WTC11 (cell line): ENCODE data around the gene DGCR8. TPM values are rescaled to one million over a fixed set of nuclear protein-coding genes. Genes with fewer than 3 reads are reported as not detected.

Source experiments
- ATAC-seq: fragments of 200-7000 bp; cut with Tn5 transposase; 2 replicates; pipeline ENCODE4 v1.10.0; 2021; ENCODE audit warnings: mild to moderate bottlenecking, moderate library complexity
- CTCF ChIA-PET: fragments of 300-600 bp; sonication (Branson Sonifier 250); formaldehyde crosslinking; loops from one replicate; lab custom pipeline; 2021; ENCODE audit warnings: antibody characterized with exemption; lab: Charles Lee
- POLR2A ChIA-PET: fragments of 350-600 bp; sonication (Branson Sonifier 250); formaldehyde crosslinking; loops from one replicate; lab custom pipeline; 2021; ENCODE audit warnings: antibody characterized with exemption; lab: Charles Lee
- DNase-seq: peaks from one replicate; pipeline ENCODE4 v3.0.0; 2021; ENCODE audit warnings: low spot score
- H3K27ac Mint-ChIP-seq: 2 replicates; pipeline ENCODE4 v1.8.0; 2021; ENCODE audit warnings: mixed read lengths
- H3K27me3 Mint-ChIP-seq: 2 replicates; pipeline ENCODE4 v1.8.0; 2021; ENCODE audit warnings: low read depth, mild to moderate bottlenecking, moderate library complexity, mixed read lengths
- H3K36me3 Mint-ChIP-seq: 2 replicates; pipeline ENCODE4 v1.8.0; 2021; ENCODE audit warnings: mixed read lengths
- H3K4me1 Mint-ChIP-seq: 2 replicates; pipeline ENCODE4 v1.8.0; 2022; ENCODE audit warnings: mixed read lengths
- H3K4me3 Mint-ChIP-seq: 2 replicates; pipeline ENCODE4 v1.8.0; 2021; ENCODE audit warnings: mild to moderate bottlenecking, moderate library complexity, mixed read lengths
- H3K9me3 Mint-ChIP-seq: 2 replicates; pipeline ENCODE4 v1.8.0; 2021; ENCODE audit warnings: mixed read lengths
- ATF3 ChIP-seq: sonication (generic); formaldehyde crosslinking; conservative IDR thresholded peaks from 2 replicates; pipeline ENCODE4 v1.8.1; 2022; ENCODE audit warnings: mild to moderate bottlenecking, missing genetic modification reagents
- CBFB ChIP-seq: sonication (generic); formaldehyde crosslinking; IDR thresholded peaks from 2 replicates; pipeline ENCODE4 v1.8.1; 2022; ENCODE audit warnings: mild to moderate bottlenecking, low read depth, missing genetic modification reagents
- CDX4 ChIP-seq: fragments of 250-450 bp; sonication (Bioruptor Pico); IDR thresholded peaks from 2 replicates; pipeline ENCODE4 v1.9.0; 2021; ENCODE audit warnings: moderate library complexity, mild to moderate bottlenecking, inconsistent platforms, borderline replicate concordance
- E2F1 ChIP-seq: sonication (generic); formaldehyde crosslinking; IDR thresholded peaks from 2 replicates; pipeline ENCODE4 v1.8.0; 2022; ENCODE audit warnings: mild to moderate bottlenecking, missing genetic modification reagents
- FOXJ3 ChIP-seq: sonication (generic); formaldehyde crosslinking; IDR thresholded peaks from 2 replicates; pipeline ENCODE4 v1.9.0; 2021; ENCODE audit warnings: missing genetic modification reagents, mild to moderate bottlenecking, borderline replicate concordance
- HMGXB4 ChIP-seq: sonication (generic); formaldehyde crosslinking; IDR thresholded peaks from 2 replicates; pipeline ENCODE4 v1.8.1; 2023; ENCODE audit warnings: mild to moderate bottlenecking, moderate library complexity, missing genetic modification reagents
- JAZF1 ChIP-seq: fragments of 250-450 bp; sonication (Bioruptor Pico); IDR thresholded peaks from 2 replicates; pipeline ENCODE4 v1.9.0; 2021; ENCODE audit warnings: moderate library complexity, mild to moderate bottlenecking, inconsistent platforms
- NFATC4 ChIP-seq: fragments of 250-450 bp; sonication (Bioruptor Pico); IDR thresholded peaks from 2 replicates; pipeline ENCODE4 v1.9.0; 2021; ENCODE audit warnings: mild to moderate bottlenecking
- PREB ChIP-seq: sonication (generic); formaldehyde crosslinking; IDR thresholded peaks from 2 replicates; pipeline ENCODE4 v1.8.1; 2022; ENCODE audit warnings: mild to moderate bottlenecking, missing genetic modification reagents, moderate library complexity, borderline replicate concordance
- SMAD3 ChIP-seq: sonication (generic); formaldehyde crosslinking; IDR thresholded peaks from 2 replicates; pipeline ENCODE4 v1.8.0; 2022; ENCODE audit warnings: missing genetic modification reagents, mild to moderate bottlenecking, borderline replicate concordance
- TEAD1 ChIP-seq: sonication (generic); formaldehyde crosslinking; IDR thresholded peaks from 2 replicates; pipeline ENCODE4 v1.8.0; 2022; ENCODE audit warnings: mild to moderate bottlenecking, missing genetic modification reagents
- USF1 ChIP-seq: sonication (generic); formaldehyde crosslinking; IDR thresholded peaks from 2 replicates; pipeline ENCODE4 v1.8.0; 2022; ENCODE audit warnings: mild to moderate bottlenecking, missing genetic modification reagents
- ZNF425 ChIP-seq: fragments of 250-450 bp; sonication (Bioruptor Pico); conservative IDR thresholded peaks from 2 replicates; pipeline ENCODE4 v1.9.0; 2021; ENCODE audit warnings: mild to moderate bottlenecking
- ZNF512 ChIP-seq: sonication (generic); formaldehyde crosslinking; IDR thresholded peaks from 2 replicates; pipeline ENCODE4 v1.8.1; 2022; ENCODE audit warnings: missing genetic modification reagents, borderline replicate concordance
- total RNA-seq: library from RNA; stranded (reverse); gene quantifications from 3 replicates; pipeline ENCODE4 v1.2.3, GENCODE V29; 2021

The DGCR8 gene
- total RNA-seq, 1 experiment from 2014 or later = 55.0 TPM

GRCh38 chr22:20124083-20124787, 44.2 kb downstream of the DGCR8 start:
- ChIA-PET CTCF (no interaction called here), POLR2A (no interaction called here)

GRCh38 chr22:20125201-20126174, 45.4 kb downstream of the DGCR8 start:
- ATAC-seq = no peak
- POLR2A ChIA-PET = interaction anchor here (1.4 kb wide), 1 partner anchor 9 kb away, joined by 5 read pairs; the partner anchor contains the start of gene TRMT2A

More at GRCh38 chr22:20124083-20124787, 44.2 kb downstream of the DGCR8 start:
- Mint-ChIP-seq H3K9me3 (no peaks in the 10 kb centered on the region), H3K4me1 (peaks cover 7% of the 10 kb centered on the region), H3K27ac (no peak overlapping the region), H3K27me3 (no peaks in the 10 kb centered on the region), H3K4me3 (no peak overlapping the region), H3K36me3 (peaks cover 66% of the 10 kb centered on the region)
- DNase-seq (no peak), ATAC-seq (no peak)
- no peak for TF ChIP-seq HMGXB4 (CRISPR knock-in tag)
- TF ChIP-seq E2F1 (CRISPR knock-in tag) = no peak
- TF ChIP-seq SMAD3 (CRISPR knock-in tag) = no peak
- TF ChIP-seq FOXJ3 (CRISPR knock-in tag) = no peak

GRCh38 chr22:20126284-20127029, 46.4 kb downstream of the DGCR8 start:
- POLR2A ChIA-PET = interaction anchor here (0.6 to 1.4 kb wide), 2 partner anchors 10 to 47 kb away, joined by 5 to 6 read pairs; partner anchors contain the start of gene TRMT2A
- DNase-seq (no peak), ATAC-seq (no peak)
- Mint-ChIP-seq H3K9me3 (no peaks in the 10 kb centered on the region), H3K27ac (peak overlapping the region; percentile 49), H3K4me3 (no peak overlapping the region), H3K4me1 (no peaks in the 10 kb centered on the region), H3K27me3 (no peaks in the 10 kb centered on the region), H3K36me3 (peaks cover 45% of the 10 kb centered on the region)
- CTCF ChIA-PET = no interaction called here
- TF ChIP-seq PREB (CRISPR knock-in tag) = no peak
- no peak for TF ChIP-seq CBFB (CRISPR knock-in tag)
- TF ChIP-seq CDX4 (CRISPR knock-in tag) = no peak
- no peak for TF ChIP-seq NFATC4
- no peak for TF ChIP-seq JAZF1 (CRISPR knock-in tag)
- TF ChIP-seq ZNF425 = no peak
- TF ChIP-seq TEAD1 = no peak
- no peak for TF ChIP-seq USF1 (CRISPR knock-in tag)

More at GRCh38 chr22:20125201-20126174, 45.4 kb downstream of the DGCR8 start:
- no peak overlapping the region for H3K4me3 Mint-ChIP-seq
- H3K27me3 Mint-ChIP-seq = no peaks in the 10 kb centered on the region
- TF ChIP-seq ATF3 (CRISPR knock-in tag) (0 out of 2 replicates have a peak, but pooled peaks have one; percentile 29), ZNF512 (CRISPR knock-in tag) (no peak)
- peaks cover 54% of the 10 kb centered on the region for H3K36me3 Mint-ChIP-seq
- H3K4me1 Mint-ChIP-seq = no peaks in the 10 kb centered on the region
- DNase-seq = no peak
- H3K27ac Mint-ChIP-seq = peak overlapping the region; percentile 49
- H3K9me3 Mint-ChIP-seq = no peaks in the 10 kb centered on the region
- CTCF ChIA-PET = interaction anchor here (0.7 kb wide), 1 partner anchor 32 kb away, joined by 3 read pairs; no protein-coding TSS in a partner anchor
